GM19438 (cell line): ENCODE results near the gene MYO18A.
"Not testable (repeated sequence)": the region's sequence is repeated elsewhere in the genome, so short reads cannot be mapped to it uniquely, and the experiment has no call there.

Experiments
- ATAC-seq: cut with Tn5 transposase; IDR thresholded peaks from one replicate; pipeline ENCODE4 v1.9.1; 2021; ENCODE audit warnings: low read depth; ENCODE audit not compliant: unreplicated experiment

Gene MYO18A

GRCh38 chr17:29108823-29109476 is 71.2 kb downstream of the MYO18A start:
- no peak for ATAC-seq

GRCh38 chr17:29107933-29108822 is 72.0 kb downstream of the MYO18A start:
- ATAC-seq: no peak

GRCh38 chr17:29107084-29107483 is 73.1 kb downstream of the MYO18A start:
- ATAC-seq: no peak

- no peak for ATAC-seq
These were observed 76.9 kb downstream of the MYO18A start for GRCh38 chr17:29103341-29103740.

GRCh38 chr17:29102741-29103181 is 77.4 kb downstream of the MYO18A start:
- ATAC-seq: no peak

GRCh38 chr17:29102046-29102445 is 78.2 kb downstream of the MYO18A start:
- ATAC-seq: no peak

GRCh38 chr17:29100296-29100695 is 79.9 kb downstream of the MYO18A start:
- no peak for ATAC-seq

GRCh38 chr17:29099527-29099926 is 80.7 kb downstream of the MYO18A start:
- ATAC-seq: no peak

GRCh38 chr17:29096094-29096493 is 84.1 kb downstream of the MYO18A start:
- no peak for ATAC-seq

- ATAC-seq: no peak
These were observed 84.8 kb downstream of the MYO18A start for GRCh38 chr17:29095439-29095838.

GRCh38 chr17:29094101-29094708 is 86.0 kb downstream of the MYO18A start:
- no peak for ATAC-seq

- ATAC-seq: no peak
These were observed 86.9 kb downstream of the MYO18A start for GRCh38 chr17:29093090-29093871.

GRCh38 chr17:29091606-29092289 is 88.5 kb downstream of the MYO18A start:
- no peak for ATAC-seq

- no peak for ATAC-seq
These were observed 89.2 kb downstream of the MYO18A start for GRCh38 chr17:29090750-29091605.

GRCh38 chr17:29090108-29090507 is 90.1 kb downstream of the MYO18A start:
- ATAC-seq: no peak

- no peak for ATAC-seq
These were observed 90.6 kb downstream of the MYO18A start for GRCh38 chr17:29089601-29090044.

GRCh38 chr17:29088782-29089181 is 91.4 kb downstream of the MYO18A start:
- not testable (repeated sequence) for ATAC-seq

- no peak for ATAC-seq
These were observed 93.4 kb downstream of the MYO18A start for GRCh38 chr17:29086628-29087332.
